ENCODE results near the gene WBP4. TPM values are rescaled to one million over a fixed set of nuclear protein-coding genes. Genes with fewer than 3 reads are reported as not detected.
A peak's percentile ranks its signal among the peaks of the same experiment; 100 is the strongest.

Gene WBP4
- total RNA-seq, 4 donors from 2014 or later = 3.4 to 10.3 (median 8.3) TPM

DNA sequence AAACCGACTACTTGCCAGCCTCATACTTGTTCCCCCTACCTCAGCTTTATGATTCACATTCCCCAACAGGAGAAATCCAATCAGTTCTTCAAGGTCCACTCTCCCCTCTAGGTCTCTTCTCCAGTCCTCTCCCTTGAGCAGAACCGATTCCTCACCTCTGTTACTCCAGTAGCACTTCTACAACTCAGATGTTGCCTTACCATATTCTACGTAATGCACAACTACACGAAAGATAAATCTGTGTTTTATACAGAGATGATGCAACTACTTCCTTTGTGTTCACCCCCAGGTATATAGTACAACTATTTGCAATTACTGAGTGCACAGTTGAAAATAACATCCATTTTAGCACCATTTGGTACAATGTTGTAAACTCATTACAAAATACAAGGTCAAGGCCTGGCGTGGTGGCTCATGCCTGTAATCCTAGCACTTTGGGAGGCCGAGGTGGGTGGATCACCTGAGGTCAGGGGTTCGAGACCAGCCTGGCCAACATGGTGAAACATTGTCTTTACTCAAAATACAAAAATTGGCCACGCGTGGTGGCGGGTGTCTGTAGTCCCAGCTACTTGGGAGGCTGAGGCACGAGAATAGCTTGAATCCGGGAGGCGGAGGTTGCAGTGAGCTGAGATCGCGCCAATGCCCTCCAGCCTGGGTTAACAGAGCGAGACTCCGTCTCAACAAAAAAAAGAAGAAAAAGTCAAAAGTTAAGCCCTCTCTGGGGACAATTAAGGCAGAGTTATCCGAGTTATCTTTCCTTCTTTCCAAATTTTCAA is 2.8 kb upstream of the WBP4 start:
- Histone ChIP-seq H3K27me3 (no peaks in the 10 kb centered on the region), H3K36me3 (no peaks in the 10 kb centered on the region), H3K27ac (peak overlapping the region; percentile 96 to 100 (median 99)), H3K4me3 (peak overlapping the region in 2 of 4 donors; percentile 62 to 91), H3K9me3 (no peaks in the 10 kb centered on the region), H3K4me1 (peaks cover 53 to 72% (median 66%) of the 10 kb centered on the region in 4 donors)
- in situ Hi-C loops (cut with MboI; ENCODE audit: low pct_ligation_motif_present in 1 of 4, low pct_unique_long_range_greater_than_20kb in 1 of 4, low sequenced_read_pairs in 3 of 4) (loop anchor here in 1 of 4 donors (25.0 kb wide), 1 partner anchor 271 kb away; the partner anchor contains the start of gene SLC25A15), intact Hi-C loops (cut with DNase I; ENCODE audit: low total_unique reads) (loop anchor here (10.0 kb wide), 1 partner anchor 134 kb away; no protein-coding TSS in a partner anchor)
- DNase-seq = no peak
- no peak for TF ChIP-seq POLR2AphosphoS5 (IDR thresholded peaks at IDR 0.05)
- TF ChIP-seq EP300 (IDR thresholded peaks at IDR 0.05; ENCODE audit: low read depth) = no peak
- TF ChIP-seq POLR2A (IDR thresholded peaks at IDR 0.05) = no peak
- TF ChIP-seq, protein P1, sequence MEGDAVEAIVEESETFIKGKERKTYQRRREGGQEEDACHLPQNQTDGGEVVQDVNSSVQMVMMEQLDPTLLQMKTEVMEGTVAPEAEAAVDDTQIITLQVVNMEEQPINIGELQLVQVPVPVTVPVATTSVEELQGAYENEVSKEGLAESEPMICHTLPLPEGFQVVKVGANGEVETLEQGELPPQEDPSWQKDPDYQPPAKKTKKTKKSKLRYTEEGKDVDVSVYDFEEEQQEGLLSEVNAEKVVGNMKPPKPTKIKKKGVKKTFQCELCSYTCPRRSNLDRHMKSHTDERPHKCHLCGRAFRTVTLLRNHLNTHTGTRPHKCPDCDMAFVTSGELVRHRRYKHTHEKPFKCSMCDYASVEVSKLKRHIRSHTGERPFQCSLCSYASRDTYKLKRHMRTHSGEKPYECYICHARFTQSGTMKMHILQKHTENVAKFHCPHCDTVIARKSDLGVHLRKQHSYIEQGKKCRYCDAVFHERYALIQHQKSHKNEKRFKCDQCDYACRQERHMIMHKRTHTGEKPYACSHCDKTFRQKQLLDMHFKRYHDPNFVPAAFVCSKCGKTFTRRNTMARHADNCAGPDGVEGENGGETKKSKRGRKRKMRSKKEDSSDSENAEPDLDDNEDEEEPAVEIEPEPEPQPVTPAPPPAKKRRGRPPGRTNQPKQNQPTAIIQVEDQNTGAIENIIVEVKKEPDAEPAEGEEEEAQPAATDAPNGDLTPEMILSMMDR (IDR thresholded peaks at IDR 0.05) = no peak
- WGBS, 2 donors (ENCODE audit: low coverage in 1 of 2) = 84 to 88% methylated on average over 16 to 18 of the region's 18 CpGs

DNA sequence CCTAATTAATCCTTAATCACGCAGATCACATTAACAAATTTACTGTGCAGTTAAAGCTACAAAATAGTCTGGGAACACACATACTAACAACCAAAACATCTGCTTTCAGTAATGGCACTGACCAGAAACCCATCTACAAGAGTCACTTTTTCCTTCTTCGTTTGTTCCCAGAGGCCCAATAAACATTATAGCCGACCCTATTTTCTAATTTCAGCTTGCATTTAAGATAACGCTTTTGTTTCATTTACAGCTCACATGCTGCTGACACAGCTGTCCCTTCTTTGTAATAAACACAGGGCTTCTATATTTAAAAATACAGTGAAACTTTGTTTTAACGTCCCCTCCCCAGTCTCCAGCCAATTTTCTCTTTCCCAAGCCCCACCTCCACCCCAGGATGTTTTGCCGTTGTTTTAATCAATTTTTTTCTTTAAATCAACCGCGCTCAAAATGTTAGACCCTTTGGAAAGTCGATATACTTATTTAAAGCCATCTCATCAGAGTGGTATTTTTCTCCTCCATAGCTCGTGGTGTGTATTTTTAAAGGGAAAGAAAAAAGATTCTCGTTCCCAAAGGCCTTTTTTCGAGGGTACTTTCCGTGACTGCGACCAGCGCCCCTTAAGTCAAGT is 1.7 kb upstream of the WBP4 start:
- intact Hi-C loops (cut with DNase I; ENCODE audit: low total_unique reads) = loop anchor here (10.0 kb wide), 1 partner anchor 135 kb away; no protein-coding TSS in a partner anchor
- no peaks in the 10 kb centered on the region for H3K27me3 ChIP-seq
- H3K9me3 ChIP-seq = no peaks in the 10 kb centered on the region
- TF ChIP-seq POLR2AphosphoS5 (IDR thresholded peaks at IDR 0.05) (no peak), POLR2A (IDR thresholded peaks at IDR 0.05) (no peak), EP300 (IDR thresholded peaks at IDR 0.05; ENCODE audit: low read depth) (no peak)
- TF ChIP-seq, protein P1 (IDR thresholded peaks at IDR 0.05) = no peak
- DNase-seq = no peak
- peaks cover 56 to 72% (median 66%) of the 10 kb centered on the region in 4 donors for H3K4me1 ChIP-seq
- H3K36me3 ChIP-seq = no peaks in the 10 kb centered on the region
- peak overlapping the region; percentile 62 to 91 (median 86) for H3K4me3 ChIP-seq
- in situ Hi-C loops (cut with MboI; ENCODE audit: low pct_ligation_motif_present in 1 of 4, low pct_unique_long_range_greater_than_20kb in 1 of 4, low sequenced_read_pairs in 3 of 4) = loop anchor here in 1 of 4 donors (25.0 kb wide), 1 partner anchor 272 kb away; the partner anchor contains the start of gene SLC25A15
- peak overlapping the region; percentile 96 to 100 (median 99) for H3K27ac ChIP-seq
- 1 to 2% methylated on average over 11 to 15 of the region's 15 CpGs for WGBS, 2 donors (ENCODE audit: low coverage in 1 of 2)

DNA sequence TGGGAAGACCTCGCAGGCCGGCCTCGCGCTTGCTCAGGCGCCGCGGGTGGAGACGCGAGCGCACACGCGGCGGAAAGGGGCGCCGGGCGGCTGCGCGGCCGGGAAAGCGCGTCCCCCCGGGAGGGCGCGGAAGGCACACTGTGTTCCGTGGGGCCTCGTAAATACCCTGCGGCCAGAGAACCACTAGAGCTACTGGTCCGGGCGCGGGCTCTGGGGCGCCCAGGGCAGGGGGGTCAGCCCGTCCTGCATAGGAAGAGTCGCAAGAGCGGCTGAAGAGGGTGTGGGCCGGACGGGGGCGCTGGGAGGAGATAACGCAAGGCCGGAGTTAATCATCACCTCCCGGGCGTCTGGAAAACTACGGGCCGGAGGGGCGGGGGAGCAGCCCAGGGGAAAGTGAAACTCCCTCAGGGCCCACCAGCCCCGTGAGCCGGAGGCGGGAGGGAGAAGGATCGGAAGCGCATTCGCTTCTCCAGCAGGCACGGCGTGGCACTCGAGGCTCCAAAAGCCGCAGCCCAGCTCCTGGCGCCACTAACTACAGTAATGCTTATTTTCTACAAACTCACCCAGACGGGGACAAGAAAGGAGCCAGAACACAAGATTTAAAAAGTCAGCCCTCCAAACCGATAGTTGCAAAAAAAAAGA is 1.1 kb upstream of the WBP4 start:
- peak; percentile 94 for DNase-seq
- Histone ChIP-seq H3K27me3 (no peaks in the 10 kb centered on the region), H3K4me3 (peak overlapping the region; percentile 62 to 91 (median 86)), H3K36me3 (no peaks in the 10 kb centered on the region), H3K27ac (peak overlapping the region; percentile 96 to 100 (median 99)), H3K9me3 (no peaks in the 10 kb centered on the region), H3K4me1 (peaks cover 50 to 72% (median 65%) of the 10 kb centered on the region in 4 donors)
- TF ChIP-seq, protein P1 (IDR thresholded peaks at IDR 0.05) = peak in 4 of 5 experiments; percentile 15 to 35 (median 20)
- TF ChIP-seq POLR2AphosphoS5 (IDR thresholded peaks at IDR 0.05) (peak in 2 of 3 donors; percentile 79 to 88), EP300 (IDR thresholded peaks at IDR 0.05; ENCODE audit: low read depth) (peak; percentile 85), POLR2A (IDR thresholded peaks at IDR 0.05) (peak; percentile 71)
- intact Hi-C loops (cut with DNase I; ENCODE audit: low total_unique reads) = no loop called here
- WGBS, 2 donors (ENCODE audit: low coverage in 1 of 2) = 0% methylated on average over 57 of the region's 57 CpGs; no CpG with 5 or more reads in 1 of the 2 donors
- in situ Hi-C loops (cut with MboI; ENCODE audit: low pct_ligation_motif_present in 1 of 4, low pct_unique_long_range_greater_than_20kb in 1 of 4, low sequenced_read_pairs in 3 of 4) = loop anchor here in 1 of 4 donors (25.0 kb wide), 1 partner anchor 273 kb away; the partner anchor contains the start of gene SLC25A15

Measured in transverse colon (tissue), 4 donors.